Endothelial cell of umbilical vein (primary cell): ENCODE results near the gene COL23A1. TPM values are rescaled to one million over a fixed set of nuclear protein-coding genes. Genes with fewer than 3 reads are reported as not detected.

Experiments
- BruUV-seq: library from RNA; stranded (reverse); fragments of 400-500 nt; replicated peaks from 2 replicates; lab custom pipeline; 2021; lab: Mats Ljungman, UMichigan
- CTCF ChIA-PET: fragments of 300-600, 350-600 bp; sonication (Branson Sonifier 250); formaldehyde crosslinking; loops from one replicate; lab custom pipeline; 2021; ENCODE audit warnings: antibody characterized with exemption, inconsistent platforms; lab: Charles Lee
- POLR2A ChIA-PET: fragments of 300-600, 350-600 bp; sonication (Branson Sonifier 250); formaldehyde crosslinking; loops from one replicate; lab custom pipeline; 2021; ENCODE audit warnings: antibody characterized with exemption, inconsistent platforms; lab: Charles Lee
- DNase-seq: peaks from one replicate; pipeline ENCODE4 v3.0.0-alpha.2; 2011; ENCODE audit warnings: low read depth, low spot score
- FAIRE-seq: peaks from 2 replicates; lab custom pipeline; 2011; peaks lifted over from hg19 to GRCh38; lab: Jason Lieb, UNC
- H2AFZ ChIP-seq: 2 replicates; pipeline ENCODE4 v1.6.0; 2012; ENCODE audit warnings: low read depth, low read length, control low read depth, inconsistent platforms
- H3K27ac ChIP-seq: 2 replicates; pipeline ENCODE4 v1.5.1; 2011; ENCODE audit warnings: low read depth, mild to moderate bottlenecking, control low read depth, low read length, moderate library complexity; ENCODE audit not compliant: insufficient read depth
- H3K27me3 ChIP-seq, 2 experiments: 2 replicates each; pipeline versions ENCODE4 v1.6.0 to v1.6.1; 2011; ENCODE audit warnings: low read length in 2 of 2, mixed read lengths in 1 of 2; ENCODE audit not compliant: control insufficient read depth in 2 of 2, insufficient read depth in 2 of 2
- H3K36me3 ChIP-seq, 2 experiments: 2 replicates in 1 of 2; 3 replicates in 1 of 2; pipeline ENCODE4 v1.5.1; 2011; ENCODE audit warnings: low read length in 2 of 2, mild to moderate bottlenecking in 1 of 2, moderate library complexity in 1 of 2; ENCODE audit not compliant: control insufficient read depth in 2 of 2, insufficient read depth in 2 of 2; ENCODE audit errors: extremely low read depth in 1 of 2
- H3K4me1 ChIP-seq: 3 replicates; pipeline ENCODE4 v1.5.1; 2011; ENCODE audit warnings: mild to moderate bottlenecking, low read length; ENCODE audit not compliant: control insufficient read depth, insufficient read depth; ENCODE audit errors: extremely low read depth
- H3K4me2 ChIP-seq: 2 replicates; pipeline ENCODE4 v1.6.1; 2011; ENCODE audit warnings: low read length, control low read depth, mixed read lengths; ENCODE audit not compliant: insufficient read depth
- H3K4me3 ChIP-seq, 3 experiments: fragments of 200-600 bp in 1 of 3; sonication (generic), shearing (Covaris generic) in 1 of 3; replicated peaks in 1 of 3; 2 replicates each; pipeline ENCODE4 v1.5.1; 2011 to 2016; ENCODE audit warnings: control low read depth in 3 of 3, low read length in 3 of 3, mild to moderate bottlenecking in 2 of 3, inconsistent platforms in 1 of 3, low read depth in 1 of 3, moderate library complexity in 1 of 3; ENCODE audit not compliant: insufficient read depth in 1 of 3
- H3K79me2 ChIP-seq: 2 replicates; pipeline ENCODE4 v1.6.0; 2012; ENCODE audit warnings: low read length, inconsistent platforms; ENCODE audit not compliant: control insufficient read depth, insufficient read depth
- H3K9ac ChIP-seq: replicated peaks from 2 replicates; pipeline ENCODE3; 2011; ENCODE audit warnings: low read length, control low read depth; ENCODE audit not compliant: insufficient read depth; ENCODE audit errors: extremely low read depth
- H3K9me1 ChIP-seq: replicated peaks from 3 replicates; pipeline ENCODE4 v1.6.0; 2011; ENCODE audit warnings: mild to moderate bottlenecking, low read length; ENCODE audit not compliant: control insufficient read depth, insufficient read depth; ENCODE audit errors: extremely low read depth
- H3K9me3 ChIP-seq: replicated peaks from 2 replicates; pipeline ENCODE4 v1.5.1; 2012; ENCODE audit warnings: low read length, inconsistent platforms; ENCODE audit not compliant: control insufficient read depth, insufficient read depth
- H4K20me1 ChIP-seq: replicated peaks from 2 replicates; pipeline ENCODE3; 2011; ENCODE audit warnings: mild to moderate bottlenecking, low read length; ENCODE audit not compliant: control insufficient read depth, insufficient read depth; ENCODE audit errors: extremely low read depth
- CTCF ChIP-seq, 2 donors: IDR thresholded peaks; 1 replicate in 1 of 2; 2 replicates in 1 of 2; pipeline ENCODE4 v1.5.1; 2011; ENCODE audit warnings: low read length in 2 of 2, mild to moderate bottlenecking in 2 of 2, moderate library complexity in 2 of 2, control low read depth in 1 of 2, inconsistent platforms in 1 of 2, low read depth in 1 of 2; ENCODE audit not compliant: insufficient read depth in 1 of 2; ENCODE audit errors: extremely low read depth in 1 of 2
- EZH2 ChIP-seq: IDR thresholded peaks from 2 replicates; pipeline ENCODE4 v1.6.1; 2012; ENCODE audit warnings: borderline replicate concordance, low read depth, mild to moderate bottlenecking, moderate library complexity, low read length, inconsistent platforms; ENCODE audit not compliant: severe bottlenecking
- GATA2 ChIP-seq: IDR thresholded peaks from 2 replicates; pipeline ENCODE4 v1.7.0; 2011; ENCODE audit warnings: low read depth, mild to moderate bottlenecking, moderate library complexity, mixed read lengths, low read length; ENCODE audit not compliant: insufficient read length, insufficient read depth
- JUN ChIP-seq: IDR thresholded peaks from 2 replicates; pipeline ENCODE4 v1.6.1; 2011; ENCODE audit warnings: borderline replicate concordance, low read depth; ENCODE audit not compliant: insufficient read length, insufficient read depth
- MYC ChIP-seq: IDR thresholded peaks from one replicate; pipeline ENCODE4 v1.6.1; 2011; ENCODE audit warnings: mild to moderate bottlenecking, low read depth, low read length
- POLR2A ChIP-seq: IDR thresholded peaks from 2 replicates; pipeline ENCODE4 v1.6.1; 2012; ENCODE audit warnings: low read depth, mild to moderate bottlenecking, control low read depth, low read length
- POLR2AphosphoS5 ChIP-seq: IDR thresholded peaks from 2 replicates; pipeline ENCODE4 v1.6.1; 2012; ENCODE audit warnings: low read depth, mild to moderate bottlenecking, control low read depth, low read length, moderate library complexity; ENCODE audit not compliant: insufficient read depth
- dilution Hi-C: fragments of 300-500 bp; cut with MboI; formaldehyde crosslinking; loops from one replicate; pipeline ENCODE4 v1.15.0; 2019; ENCODE audit warnings: low sequenced_read_pairs; ENCODE audit not compliant: extremely low pct_ligation_motif_present
- intact Hi-C: fragments of 100-400 bp; cut with micrococcal nuclease; formaldehyde crosslinking; loops from one replicate; pipeline ENCODE4 v1.10.0; 2022
- polyA plus RNA-seq, 4 experiments: library from polyadenylated mRNA; depleted of rRNA in 3 of 4; stranded (reverse) in 3 of 4; unstranded in 1 of 4; fragments of >200 nt; gene quantifications; 2 replicates each; pipeline versions ENCODE4 v1.2.1 to v1.2.3, GENCODE V29; 2011 to 2012; ENCODE audit warnings: missing spikeins in 1 of 4
- total RNA-seq: library from RNA; stranded (reverse); gene quantifications from 2 replicates; pipeline ENCODE4 v1.2.3, GENCODE V29; 2021
- TF ChIP-seq, protein P1 (sequence below): IDR thresholded peaks from 2 replicates; pipeline ENCODE4 v1.6.1; 2011; ENCODE audit not compliant: insufficient read depth, insufficient read length

The COL23A1 gene
- total and polyA plus RNA-seq, 2 donors (not counting 3 experiments of a cell fraction or from before 2014, with no cell fraction given): not detected

GRCh38 chr5:178472138-178472537, 118.1 kb downstream of the COL23A1 start:
- no peak overlapping the region for H3K4me2 ChIP-seq
- H3K36me3 ChIP-seq: no peaks in the 10 kb centered on the region
- TF ChIP-seq CTCF (IDR thresholded peaks at IDR 0.05; ENCODE audit: extremely low read depth in 1 of 2, insufficient read depth in 1 of 2, low read depth in 1 of 2, low read length in 2 of 2) (no peak), POLR2AphosphoS5 (no peak), GATA2 (no peak), JUN (no peak), MYC (no peak), EZH2 (no peak), POLR2A (no peak)
- TF ChIP-seq, protein P1, sequence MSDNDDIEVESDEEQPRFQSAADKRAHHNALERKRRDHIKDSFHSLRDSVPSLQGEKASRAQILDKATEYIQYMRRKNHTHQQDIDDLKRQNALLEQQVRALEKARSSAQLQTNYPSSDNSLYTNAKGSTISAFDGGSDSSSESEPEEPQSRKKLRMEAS: no peak
- H3K4me1 ChIP-seq: no peaks in the 10 kb centered on the region
- H3K9me1 ChIP-seq: no peaks in the 10 kb centered on the region
- intact Hi-C loops (no loop called here), dilution Hi-C loops (no loop called here)
- no peaks in the 10 kb centered on the region for H4K20me1 ChIP-seq
- ChIA-PET POLR2A (no interaction called here), CTCF (no interaction called here)
- DNase-seq (no peak), FAIRE-seq (no peak)
- no peaks in the 10 kb centered on the region for H3K79me2 ChIP-seq
- no peak overlapping the region for H3K4me3 ChIP-seq
- no peak overlapping the region for H3K9ac ChIP-seq
- H2AFZ ChIP-seq: no peak overlapping the region
- H3K27ac ChIP-seq: no peak overlapping the region
- no peaks in the 10 kb centered on the region for H3K9me3 ChIP-seq
- no peaks in the 10 kb centered on the region for H3K27me3 ChIP-seq
- BruUV-seq: no TSS peak
